WTC11 (cell line): ENCODE results near the gene CTIF.

Source experiments
- CREB1 ChIP-seq: sonication (generic); formaldehyde crosslinking; IDR thresholded peaks from 2 replicates; pipeline ENCODE4 v1.8.0; 2023; ENCODE audit warnings: mild to moderate bottlenecking, missing genetic modification reagents
- FOXP1 ChIP-seq: sonication (generic); formaldehyde crosslinking; IDR thresholded peaks from 2 replicates; pipeline ENCODE4 v1.8.0; 2022; ENCODE audit warnings: missing genetic modification reagents, mild to moderate bottlenecking, moderate library complexity, borderline replicate concordance
- NFYB ChIP-seq: sonication (generic); formaldehyde crosslinking; conservative IDR thresholded peaks from 2 replicates; pipeline ENCODE4 v1.8.0; 2022; ENCODE audit warnings: low read depth, missing genetic modification reagents
- ZNF232 ChIP-seq: sonication (generic); formaldehyde crosslinking; IDR thresholded peaks from 2 replicates; pipeline ENCODE4 v1.8.0; 2022; ENCODE audit warnings: mild to moderate bottlenecking, missing genetic modification reagents
- ZNF263 ChIP-seq: sonication (generic); formaldehyde crosslinking; IDR thresholded peaks from 2 replicates; pipeline ENCODE4 v1.8.1; 2022; ENCODE audit warnings: low read depth, mild to moderate bottlenecking, moderate library complexity, missing genetic modification reagents
- TF ChIP-seq, protein P1 (sequence below): sonication (generic); formaldehyde crosslinking; IDR thresholded peaks from 2 replicates; pipeline ENCODE4 v1.8.1; 2022; ENCODE audit warnings: low read depth, mild to moderate bottlenecking, moderate library complexity, missing genetic modification reagents, borderline replicate concordance
- TF ChIP-seq, protein P2 (sequence below): sonication (generic); formaldehyde crosslinking; IDR thresholded peaks from 2 replicates; pipeline ENCODE4 v1.8.0; 2023; ENCODE audit warnings: mild to moderate bottlenecking, missing genetic modification reagents
- TF ChIP-seq, protein P3 (sequence below): fragments of 200-600 bp; IDR thresholded peaks from 2 replicates; pipeline ENCODE4 v1.8.0; 2022; ENCODE audit warnings: antibody characterized with exemption
- TF ChIP-seq, protein P4 (sequence below): sonication (generic); formaldehyde crosslinking; IDR thresholded peaks from 2 replicates; pipeline ENCODE4 v1.8.0; 2023; ENCODE audit warnings: missing genetic modification reagents, mild to moderate bottlenecking, borderline replicate concordance

DNA sequence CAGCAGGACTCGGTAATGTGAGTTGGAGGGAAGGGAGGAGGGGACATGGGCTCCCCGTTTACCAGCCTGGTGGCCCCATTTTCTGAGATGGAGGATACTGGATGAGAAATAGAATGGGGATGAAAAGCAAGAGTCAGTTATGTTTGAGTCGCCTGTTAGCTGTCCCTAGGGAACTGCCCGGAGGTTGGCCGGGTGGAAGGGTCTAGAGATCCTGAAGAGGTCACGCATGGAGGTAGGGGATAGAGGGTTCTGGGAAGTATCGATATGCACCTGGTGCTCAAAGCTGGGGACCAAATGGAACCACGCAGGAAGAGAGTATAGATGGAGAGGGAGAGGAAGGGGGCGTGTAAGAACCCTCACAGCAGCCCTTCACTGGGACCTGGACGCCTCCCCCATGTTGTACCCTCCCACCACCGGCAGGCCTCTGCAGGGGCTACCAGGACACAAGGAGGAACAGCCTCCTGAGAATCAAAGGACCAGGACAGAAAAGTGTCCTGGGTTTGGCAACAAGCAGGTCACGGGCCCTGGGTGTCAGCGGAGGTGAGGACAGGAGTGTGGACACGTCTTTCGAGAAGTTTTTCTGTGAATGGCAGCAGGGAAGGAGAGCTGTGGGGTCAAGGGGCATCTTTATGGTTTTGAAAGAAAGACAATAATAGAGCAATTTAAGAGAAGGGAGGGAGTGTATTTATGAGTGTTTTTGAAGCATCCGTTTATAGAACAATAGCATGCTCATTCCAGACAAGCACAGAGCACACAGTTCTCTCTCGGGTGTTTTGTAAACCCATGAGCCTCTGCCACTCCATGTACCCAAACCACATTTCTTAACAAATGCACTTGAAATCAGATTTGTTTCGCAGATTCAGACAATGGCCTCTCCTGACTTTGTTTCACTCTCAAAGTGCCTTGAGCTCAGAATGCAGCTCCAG, 279.8 kb downstream of the CTIF start:
- TF ChIP-seq ZNF263 (CRISPR knock-in tag), result no peak
- TF ChIP-seq, protein P1, sequence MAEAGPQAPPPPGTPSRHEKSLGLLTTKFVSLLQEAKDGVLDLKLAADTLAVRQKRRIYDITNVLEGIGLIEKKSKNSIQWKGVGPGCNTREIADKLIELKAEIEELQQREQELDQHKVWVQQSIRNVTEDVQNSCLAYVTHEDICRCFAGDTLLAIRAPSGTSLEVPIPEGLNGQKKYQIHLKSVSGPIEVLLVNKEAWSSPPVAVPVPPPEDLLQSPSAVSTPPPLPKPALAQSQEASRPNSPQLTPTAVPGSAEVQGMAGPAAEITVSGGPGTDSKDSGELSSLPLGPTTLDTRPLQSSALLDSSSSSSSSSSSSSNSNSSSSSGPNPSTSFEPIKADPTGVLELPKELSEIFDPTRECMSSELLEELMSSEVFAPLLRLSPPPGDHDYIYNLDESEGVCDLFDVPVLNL, result no peak
- no peak for TF ChIP-seq CREB1 (CRISPR knock-in tag)
- TF ChIP-seq, protein P2, sequence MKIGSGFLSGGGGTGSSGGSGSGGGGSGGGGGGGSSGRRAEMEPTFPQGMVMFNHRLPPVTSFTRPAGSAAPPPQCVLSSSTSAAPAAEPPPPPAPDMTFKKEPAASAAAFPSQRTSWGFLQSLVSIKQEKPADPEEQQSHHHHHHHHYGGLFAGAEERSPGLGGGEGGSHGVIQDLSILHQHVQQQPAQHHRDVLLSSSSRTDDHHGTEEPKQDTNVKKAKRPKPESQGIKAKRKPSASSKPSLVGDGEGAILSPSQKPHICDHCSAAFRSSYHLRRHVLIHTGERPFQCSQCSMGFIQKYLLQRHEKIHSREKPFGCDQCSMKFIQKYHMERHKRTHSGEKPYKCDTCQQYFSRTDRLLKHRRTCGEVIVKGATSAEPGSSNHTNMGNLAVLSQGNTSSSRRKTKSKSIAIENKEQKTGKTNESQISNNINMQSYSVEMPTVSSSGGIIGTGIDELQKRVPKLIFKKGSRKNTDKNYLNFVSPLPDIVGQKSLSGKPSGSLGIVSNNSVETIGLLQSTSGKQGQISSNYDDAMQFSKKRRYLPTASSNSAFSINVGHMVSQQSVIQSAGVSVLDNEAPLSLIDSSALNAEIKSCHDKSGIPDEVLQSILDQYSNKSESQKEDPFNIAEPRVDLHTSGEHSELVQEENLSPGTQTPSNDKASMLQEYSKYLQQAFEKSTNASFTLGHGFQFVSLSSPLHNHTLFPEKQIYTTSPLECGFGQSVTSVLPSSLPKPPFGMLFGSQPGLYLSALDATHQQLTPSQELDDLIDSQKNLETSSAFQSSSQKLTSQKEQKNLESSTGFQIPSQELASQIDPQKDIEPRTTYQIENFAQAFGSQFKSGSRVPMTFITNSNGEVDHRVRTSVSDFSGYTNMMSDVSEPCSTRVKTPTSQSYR, result no peak
- TF ChIP-seq, protein P3, sequence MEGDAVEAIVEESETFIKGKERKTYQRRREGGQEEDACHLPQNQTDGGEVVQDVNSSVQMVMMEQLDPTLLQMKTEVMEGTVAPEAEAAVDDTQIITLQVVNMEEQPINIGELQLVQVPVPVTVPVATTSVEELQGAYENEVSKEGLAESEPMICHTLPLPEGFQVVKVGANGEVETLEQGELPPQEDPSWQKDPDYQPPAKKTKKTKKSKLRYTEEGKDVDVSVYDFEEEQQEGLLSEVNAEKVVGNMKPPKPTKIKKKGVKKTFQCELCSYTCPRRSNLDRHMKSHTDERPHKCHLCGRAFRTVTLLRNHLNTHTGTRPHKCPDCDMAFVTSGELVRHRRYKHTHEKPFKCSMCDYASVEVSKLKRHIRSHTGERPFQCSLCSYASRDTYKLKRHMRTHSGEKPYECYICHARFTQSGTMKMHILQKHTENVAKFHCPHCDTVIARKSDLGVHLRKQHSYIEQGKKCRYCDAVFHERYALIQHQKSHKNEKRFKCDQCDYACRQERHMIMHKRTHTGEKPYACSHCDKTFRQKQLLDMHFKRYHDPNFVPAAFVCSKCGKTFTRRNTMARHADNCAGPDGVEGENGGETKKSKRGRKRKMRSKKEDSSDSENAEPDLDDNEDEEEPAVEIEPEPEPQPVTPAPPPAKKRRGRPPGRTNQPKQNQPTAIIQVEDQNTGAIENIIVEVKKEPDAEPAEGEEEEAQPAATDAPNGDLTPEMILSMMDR, result no peak
- TF ChIP-seq ZNF232, result no peak
- TF ChIP-seq FOXP1 (CRISPR knock-in tag), result no peak
- TF ChIP-seq, protein P4, sequence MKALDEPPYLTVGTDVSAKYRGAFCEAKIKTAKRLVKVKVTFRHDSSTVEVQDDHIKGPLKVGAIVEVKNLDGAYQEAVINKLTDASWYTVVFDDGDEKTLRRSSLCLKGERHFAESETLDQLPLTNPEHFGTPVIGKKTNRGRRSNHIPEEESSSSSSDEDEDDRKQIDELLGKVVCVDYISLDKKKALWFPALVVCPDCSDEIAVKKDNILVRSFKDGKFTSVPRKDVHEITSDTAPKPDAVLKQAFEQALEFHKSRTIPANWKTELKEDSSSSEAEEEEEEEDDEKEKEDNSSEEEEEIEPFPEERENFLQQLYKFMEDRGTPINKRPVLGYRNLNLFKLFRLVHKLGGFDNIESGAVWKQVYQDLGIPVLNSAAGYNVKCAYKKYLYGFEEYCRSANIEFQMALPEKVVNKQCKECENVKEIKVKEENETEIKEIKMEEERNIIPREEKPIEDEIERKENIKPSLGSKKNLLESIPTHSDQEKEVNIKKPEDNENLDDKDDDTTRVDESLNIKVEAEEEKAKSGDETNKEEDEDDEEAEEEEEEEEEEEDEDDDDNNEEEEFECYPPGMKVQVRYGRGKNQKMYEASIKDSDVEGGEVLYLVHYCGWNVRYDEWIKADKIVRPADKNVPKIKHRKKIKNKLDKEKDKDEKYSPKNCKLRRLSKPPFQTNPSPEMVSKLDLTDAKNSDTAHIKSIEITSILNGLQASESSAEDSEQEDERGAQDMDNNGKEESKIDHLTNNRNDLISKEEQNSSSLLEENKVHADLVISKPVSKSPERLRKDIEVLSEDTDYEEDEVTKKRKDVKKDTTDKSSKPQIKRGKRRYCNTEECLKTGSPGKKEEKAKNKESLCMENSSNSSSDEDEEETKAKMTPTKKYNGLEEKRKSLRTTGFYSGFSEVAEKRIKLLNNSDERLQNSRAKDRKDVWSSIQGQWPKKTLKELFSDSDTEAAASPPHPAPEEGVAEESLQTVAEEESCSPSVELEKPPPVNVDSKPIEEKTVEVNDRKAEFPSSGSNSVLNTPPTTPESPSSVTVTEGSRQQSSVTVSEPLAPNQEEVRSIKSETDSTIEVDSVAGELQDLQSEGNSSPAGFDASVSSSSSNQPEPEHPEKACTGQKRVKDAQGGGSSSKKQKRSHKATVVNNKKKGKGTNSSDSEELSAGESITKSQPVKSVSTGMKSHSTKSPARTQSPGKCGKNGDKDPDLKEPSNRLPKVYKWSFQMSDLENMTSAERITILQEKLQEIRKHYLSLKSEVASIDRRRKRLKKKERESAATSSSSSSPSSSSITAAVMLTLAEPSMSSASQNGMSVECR, result no peak
- no peak for TF ChIP-seq NFYB (CRISPR knock-in tag)
